Peyer's patch (tissue), 4 donors: ENCODE data around the gene OLFML2A. TPM values are rescaled to one million over a fixed set of nuclear protein-coding genes. Genes with fewer than 3 reads are reported as not detected.

ENCODE experiments used
- DNase-seq, 3 donors: peaks; one replicate each; pipeline ENCODE4 v3.0.0-alpha.2; 2017 to 2019
- H3K27ac ChIP-seq, 4 donors: fragments of 200-600 bp; sonication (generic); one replicate each; pipeline ENCODE4 v1.5.1; 2016 to 2019
- H3K27me3 ChIP-seq, 2 donors: fragments of 200-600 bp; sonication (generic); one replicate each; pipeline ENCODE4 v1.5.1; 2019
- H3K36me3 ChIP-seq, 3 donors: fragments of 200-600 bp; sonication (generic); one replicate each; pipeline ENCODE4 v1.5.1; 2016 to 2019
- H3K4me1 ChIP-seq, 4 donors: fragments of 200-600 bp; sonication (generic); one replicate each; pipeline ENCODE4 v1.5.1; 2016 to 2019
- H3K4me3 ChIP-seq, 4 donors: fragments of 200-600 bp; sonication (generic); 1 replicate in 3 of 4; 2 replicates in 1 of 4; pipeline ENCODE4 v1.5.1; 2016 to 2019; ENCODE audit warnings: mild to moderate bottlenecking in 1 of 4
- H3K9me3 ChIP-seq, 4 donors: fragments of 200-600 bp; sonication (generic); one replicate each; pipeline ENCODE4 v1.5.1; 2016 to 2019; ENCODE audit warnings: mild to moderate bottlenecking in 1 of 4
- POLR2A ChIP-seq, 2 donors: fragments of 450-650 bp; IDR thresholded peaks; one replicate each; pipeline ENCODE4 v1.5.1; 2017; ENCODE audit warnings: antibody characterized with exemption in 2 of 2, mild to moderate bottlenecking in 2 of 2, moderate library complexity in 2 of 2
- total RNA-seq, 4 donors: library from RNA; depleted of rRNA; stranded (reverse); fragments of >200 nt; gene quantifications; one replicate each; pipeline ENCODE4 v1.1.0, GENCODE V29; 2016
- TF ChIP-seq, protein P1 (sequence below), 6 experiments: fragments of 450-650 bp in 4 of 6; fragments of 200-600 bp in 2 of 6; sonication (generic) in 1 of 6; IDR thresholded peaks; one replicate each; pipeline ENCODE4 v1.5.1; 2017 to 2019; ENCODE audit warnings: antibody characterized with exemption in 6 of 6, mild to moderate bottlenecking in 3 of 6, moderate library complexity in 1 of 6

The OLFML2A gene
- total RNA-seq, 4 donors from 2014 or later: 0.88 to 10.0 (median 8.7) TPM

- Histone ChIP-seq H3K27ac (no peak overlapping the region), H3K4me3 (no peak overlapping the region), H3K9me3 (no peaks in the 10 kb centered on the region), H3K27me3 (no peaks in the 10 kb centered on the region), H3K36me3 (no peaks in the 10 kb centered on the region), H3K4me1 (peaks cover 0 to 14% (median 5%) of the 10 kb centered on the region in 4 donors)
- DNase-seq: no peak
- TF ChIP-seq POLR2A (IDR thresholded peaks at IDR 0.05): no peak
- TF ChIP-seq, protein P1, sequence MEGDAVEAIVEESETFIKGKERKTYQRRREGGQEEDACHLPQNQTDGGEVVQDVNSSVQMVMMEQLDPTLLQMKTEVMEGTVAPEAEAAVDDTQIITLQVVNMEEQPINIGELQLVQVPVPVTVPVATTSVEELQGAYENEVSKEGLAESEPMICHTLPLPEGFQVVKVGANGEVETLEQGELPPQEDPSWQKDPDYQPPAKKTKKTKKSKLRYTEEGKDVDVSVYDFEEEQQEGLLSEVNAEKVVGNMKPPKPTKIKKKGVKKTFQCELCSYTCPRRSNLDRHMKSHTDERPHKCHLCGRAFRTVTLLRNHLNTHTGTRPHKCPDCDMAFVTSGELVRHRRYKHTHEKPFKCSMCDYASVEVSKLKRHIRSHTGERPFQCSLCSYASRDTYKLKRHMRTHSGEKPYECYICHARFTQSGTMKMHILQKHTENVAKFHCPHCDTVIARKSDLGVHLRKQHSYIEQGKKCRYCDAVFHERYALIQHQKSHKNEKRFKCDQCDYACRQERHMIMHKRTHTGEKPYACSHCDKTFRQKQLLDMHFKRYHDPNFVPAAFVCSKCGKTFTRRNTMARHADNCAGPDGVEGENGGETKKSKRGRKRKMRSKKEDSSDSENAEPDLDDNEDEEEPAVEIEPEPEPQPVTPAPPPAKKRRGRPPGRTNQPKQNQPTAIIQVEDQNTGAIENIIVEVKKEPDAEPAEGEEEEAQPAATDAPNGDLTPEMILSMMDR (IDR thresholded peaks at IDR 0.05): no peak
Measured at GRCh38 chr9:124739360-124739759, 37.6 kb upstream of the OLFML2A start.

DNA sequence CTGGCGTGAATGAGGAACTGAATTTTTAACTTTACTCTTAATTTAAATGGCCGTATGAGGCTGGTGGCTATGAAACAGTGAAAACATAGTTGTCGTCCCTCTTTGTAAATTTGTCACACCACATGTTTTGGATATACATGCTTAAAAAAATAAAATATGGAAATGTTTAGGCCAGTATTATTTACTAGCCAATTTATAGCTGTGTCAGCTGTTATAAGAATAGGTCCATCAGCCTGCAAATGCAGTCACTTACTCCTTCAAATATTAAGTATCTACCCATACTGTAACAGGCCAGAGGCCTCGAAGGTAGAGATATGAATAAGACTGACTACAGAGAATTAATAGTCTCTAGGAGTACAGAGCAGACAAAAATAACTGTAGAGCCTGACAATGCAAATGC, 35.8 kb upstream of the OLFML2A start:
- TF ChIP-seq, protein P1 (IDR thresholded peaks at IDR 0.05): no peak
- no peak for TF ChIP-seq POLR2A (IDR thresholded peaks at IDR 0.05)
- Histone ChIP-seq H3K36me3 (no peaks in the 10 kb centered on the region), H3K27ac (no peak overlapping the region), H3K4me1 (peaks cover 0 to 4% (median 0%) of the 10 kb centered on the region in 4 donors), H3K4me3 (no peak overlapping the region), H3K9me3 (no peaks in the 10 kb centered on the region), H3K27me3 (no peaks in the 10 kb centered on the region)
- DNase-seq: no peak

DNA sequence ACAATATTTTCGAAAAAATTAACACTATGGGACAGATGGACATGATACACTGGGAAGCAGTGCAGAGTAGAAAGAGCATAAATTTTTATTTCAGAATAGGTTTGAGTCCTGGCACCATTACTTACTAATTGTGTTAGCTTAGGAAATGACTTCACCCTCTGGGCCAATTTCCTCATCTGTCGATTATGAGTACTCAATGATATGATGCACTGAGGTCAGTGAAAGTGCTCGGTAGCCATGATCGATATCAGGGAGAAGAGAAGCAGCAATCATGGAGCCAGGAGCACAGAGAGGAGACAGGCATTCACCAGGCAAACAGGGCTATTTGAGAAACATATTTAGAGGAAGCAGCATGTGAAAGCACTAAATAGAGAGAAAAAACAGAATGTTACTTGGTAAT, 35.3 kb upstream of the OLFML2A start:
- no peak overlapping the region for H3K27ac ChIP-seq
- H3K36me3 ChIP-seq: no peaks in the 10 kb centered on the region
- DNase-seq: no peak
- no peak for TF ChIP-seq POLR2A (IDR thresholded peaks at IDR 0.05)
- TF ChIP-seq, protein P1 (IDR thresholded peaks at IDR 0.05): no peak
- no peaks in the 10 kb centered on the region for H3K27me3 ChIP-seq
- H3K9me3 ChIP-seq: no peaks in the 10 kb centered on the region
- peaks cover 0 to 4% (median 0%) of the 10 kb centered on the region in 4 donors for H3K4me1 ChIP-seq
- H3K4me3 ChIP-seq: no peak overlapping the region

GRCh38 chr9:124742940-124743339, 34.0 kb upstream of the OLFML2A start:
- TF ChIP-seq, protein P1 (IDR thresholded peaks at IDR 0.05): no peak
- TF ChIP-seq POLR2A (IDR thresholded peaks at IDR 0.05): no peak
- H3K27ac ChIP-seq: no peak overlapping the region
- no peak for DNase-seq
- H3K4me1 ChIP-seq: peaks cover 0 to 4% (median 0%) of the 10 kb centered on the region in 4 donors
- no peaks in the 10 kb centered on the region for H3K27me3 ChIP-seq
- no peaks in the 10 kb centered on the region for H3K9me3 ChIP-seq
- no peak overlapping the region for H3K4me3 ChIP-seq
- H3K36me3 ChIP-seq: no peaks in the 10 kb centered on the region

- H3K36me3 ChIP-seq: no peaks in the 10 kb centered on the region
- H3K9me3 ChIP-seq: no peaks in the 10 kb centered on the region
- no peaks in the 10 kb centered on the region for H3K27me3 ChIP-seq
- no peak for DNase-seq
- H3K4me1 ChIP-seq: peaks cover 0 to 4% (median 0%) of the 10 kb centered on the region in 4 donors
- TF ChIP-seq, protein P1 (IDR thresholded peaks at IDR 0.05): no peak
- no peak for TF ChIP-seq POLR2A (IDR thresholded peaks at IDR 0.05)
- no peak overlapping the region for H3K27ac ChIP-seq
- no peak overlapping the region for H3K4me3 ChIP-seq
Measured at GRCh38 chr9:124743686-124744348, 33.1 kb upstream of the OLFML2A start.
